Esophagus squamous epithelium (tissue), 4 donors: Measurements from ENCODE around the gene MYRFL.

Experiments
- CTCF ChIP-seq, 6 experiments: fragments of 450-650 bp in 4 of 6; fragments of 200-600 bp in 2 of 6; sonication (generic) in 2 of 6; IDR thresholded peaks; one replicate each; pipeline ENCODE4 v1.5.1; 2016 to 2019; ENCODE audit warnings: antibody characterized with exemption in 6 of 6, mild to moderate bottlenecking in 4 of 6, moderate library complexity in 4 of 6
- POLR2A ChIP-seq, 4 donors: fragments of 450-650 bp; IDR thresholded peaks; one replicate each; pipeline ENCODE4 v1.6.1; 2017; ENCODE audit warnings: antibody characterized with exemption in 4 of 4, mild to moderate bottlenecking in 4 of 4, moderate library complexity in 3 of 4

DNA sequence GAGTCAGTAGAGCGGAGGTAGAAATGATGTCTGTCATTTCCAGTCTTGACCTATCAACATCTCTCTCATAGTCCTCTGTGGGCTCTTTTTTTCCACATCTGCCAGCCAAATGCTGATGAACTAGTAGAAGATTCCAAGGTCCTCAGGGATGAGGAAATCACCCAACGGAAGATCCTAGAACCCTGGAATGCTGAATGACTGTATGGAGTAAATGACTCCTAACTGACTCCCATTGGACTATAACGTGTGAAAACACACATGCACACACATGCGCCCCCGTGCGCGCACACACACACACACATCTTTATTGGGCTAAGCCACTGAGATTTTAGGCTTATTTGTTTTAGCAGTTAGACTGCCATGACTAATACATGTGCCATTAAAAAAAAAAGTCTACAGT, 159.2 kb downstream of the MYRFL start:
- TF ChIP-seq CTCF (IDR thresholded peaks at IDR 0.05) (no peak), POLR2A (IDR thresholded peaks at IDR 0.05) (no peak)
